ENCODE measurements around the gene ACVRL1. TPM values are rescaled to one million over a fixed set of nuclear protein-coding genes. Genes with fewer than 3 reads are reported as not detected.

The ACVRL1 gene
- total RNA-seq, 1 experiment from 2014 or later, result 0.98 TPM

DNA sequence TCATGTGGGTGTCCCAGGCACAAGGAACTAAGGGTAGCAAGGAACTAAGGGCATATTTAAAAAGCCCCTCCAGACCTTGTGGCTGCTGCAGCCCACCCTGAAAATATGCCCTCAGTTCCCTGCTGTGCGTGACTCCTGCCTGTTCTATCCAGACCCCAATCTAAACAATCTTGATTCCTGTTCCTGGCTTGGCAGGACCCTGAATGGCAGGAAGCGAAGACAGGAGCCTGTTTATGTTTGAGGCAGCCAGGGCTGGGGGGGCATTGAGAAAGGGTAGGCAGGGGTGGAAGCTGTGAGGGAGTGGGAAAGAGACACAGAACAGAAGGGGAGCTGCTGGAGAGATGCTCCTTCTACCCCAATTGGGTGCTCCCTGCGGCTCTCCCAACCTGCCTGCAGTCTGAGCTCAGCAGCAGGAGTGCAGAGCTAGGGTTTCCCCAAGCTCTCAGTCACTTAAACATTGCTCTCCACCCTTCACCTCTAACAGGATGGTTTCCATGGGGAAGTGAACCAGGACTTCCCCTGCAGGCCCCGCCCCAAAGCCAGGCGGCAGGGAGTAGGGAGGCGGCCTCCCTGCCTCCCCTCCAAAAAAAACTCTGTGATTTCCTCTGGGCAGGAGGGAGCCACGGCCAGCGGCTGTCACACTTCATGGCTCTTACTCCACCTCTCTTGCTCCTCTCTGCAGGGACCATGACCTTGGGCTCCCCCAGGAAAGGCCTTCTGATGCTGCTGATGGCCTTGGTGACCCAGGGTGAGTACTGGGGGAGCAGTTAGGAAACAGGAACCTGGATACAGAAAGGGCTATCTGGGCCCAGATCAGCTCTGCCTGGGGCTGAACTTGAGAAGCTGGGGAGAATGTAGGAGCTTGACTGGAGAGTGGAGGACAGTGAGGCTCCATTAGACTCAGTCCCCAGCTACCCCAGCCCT, 4.7 kb downstream of the ACVRL1 start:
- TF ChIP-seq, protein P1, sequence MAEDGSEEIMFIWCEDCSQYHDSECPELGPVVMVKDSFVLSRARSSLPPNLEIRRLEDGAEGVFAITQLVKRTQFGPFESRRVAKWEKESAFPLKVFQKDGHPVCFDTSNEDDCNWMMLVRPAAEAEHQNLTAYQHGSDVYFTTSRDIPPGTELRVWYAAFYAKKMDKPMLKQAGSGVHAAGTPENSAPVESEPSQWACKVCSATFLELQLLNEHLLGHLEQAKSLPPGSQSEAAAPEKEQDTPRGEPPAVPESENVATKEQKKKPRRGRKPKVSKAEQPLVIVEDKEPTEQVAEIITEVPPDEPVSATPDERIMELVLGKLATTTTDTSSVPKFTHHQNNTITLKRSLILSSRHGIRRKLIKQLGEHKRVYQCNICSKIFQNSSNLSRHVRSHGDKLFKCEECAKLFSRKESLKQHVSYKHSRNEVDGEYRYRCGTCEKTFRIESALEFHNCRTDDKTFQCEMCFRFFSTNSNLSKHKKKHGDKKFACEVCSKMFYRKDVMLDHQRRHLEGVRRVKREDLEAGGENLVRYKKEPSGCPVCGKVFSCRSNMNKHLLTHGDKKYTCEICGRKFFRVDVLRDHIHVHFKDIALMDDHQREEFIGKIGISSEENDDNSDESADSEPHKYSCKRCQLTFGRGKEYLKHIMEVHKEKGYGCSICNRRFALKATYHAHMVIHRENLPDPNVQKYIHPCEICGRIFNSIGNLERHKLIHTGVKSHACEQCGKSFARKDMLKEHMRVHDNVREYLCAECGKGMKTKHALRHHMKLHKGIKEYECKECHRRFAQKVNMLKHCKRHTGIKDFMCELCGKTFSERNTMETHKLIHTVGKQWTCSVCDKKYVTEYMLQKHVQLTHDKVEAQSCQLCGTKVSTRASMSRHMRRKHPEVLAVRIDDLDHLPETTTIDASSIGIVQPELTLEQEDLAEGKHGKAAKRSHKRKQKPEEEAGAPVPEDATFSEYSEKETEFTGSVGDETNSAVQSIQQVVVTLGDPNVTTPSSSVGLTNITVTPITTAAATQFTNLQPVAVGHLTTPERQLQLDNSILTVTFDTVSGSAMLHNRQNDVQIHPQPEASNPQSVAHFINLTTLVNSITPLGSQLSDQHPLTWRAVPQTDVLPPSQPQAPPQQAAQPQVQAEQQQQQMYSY (CRISPR knock-in tag; IDR thresholded peaks at IDR 0.05), result peak; percentile 77
- TF ChIP-seq, protein P2, sequence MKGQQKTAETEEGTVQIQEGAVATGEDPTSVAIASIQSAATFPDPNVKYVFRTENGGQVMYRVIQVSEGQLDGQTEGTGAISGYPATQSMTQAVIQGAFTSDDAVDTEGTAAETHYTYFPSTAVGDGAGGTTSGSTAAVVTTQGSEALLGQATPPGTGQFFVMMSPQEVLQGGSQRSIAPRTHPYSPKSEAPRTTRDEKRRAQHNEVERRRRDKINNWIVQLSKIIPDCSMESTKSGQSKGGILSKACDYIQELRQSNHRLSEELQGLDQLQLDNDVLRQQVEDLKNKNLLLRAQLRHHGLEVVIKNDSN (CRISPR knock-in tag; IDR thresholded peaks at IDR 0.05), result no peak
- TF ChIP-seq ZNF219 (CRISPR knock-in tag; IDR thresholded peaks at IDR 0.05; ENCODE audit: borderline replicate concordance), result no peak
- CTCF ChIA-PET, result interaction anchor here (0.9 to 5.5 kb wide), 24 partner anchors 7 to 157 kb away, joined by 3 to 143 read pairs (median 6); partner anchors contain the start of genes ANKRD33 and ATG101
- peaks cover 35% of the 10 kb centered on the region for H3K27me3 Mint-ChIP-seq (ENCODE audit: low read depth)
- no peak for DNase-seq (ENCODE audit: low spot score)
- H3K4me1 Mint-ChIP-seq, result peaks cover 18% of the 10 kb centered on the region
- no peaks in the 10 kb centered on the region for H3K9me3 Mint-ChIP-seq
- POLR2A ChIA-PET, result no interaction called here
- no peak overlapping the region for H3K4me3 Mint-ChIP-seq
- no peak overlapping the region for H3K27ac Mint-ChIP-seq
- H3K36me3 Mint-ChIP-seq, result no peaks in the 10 kb centered on the region
- ATAC-seq, result peak; percentile 31

DNA sequence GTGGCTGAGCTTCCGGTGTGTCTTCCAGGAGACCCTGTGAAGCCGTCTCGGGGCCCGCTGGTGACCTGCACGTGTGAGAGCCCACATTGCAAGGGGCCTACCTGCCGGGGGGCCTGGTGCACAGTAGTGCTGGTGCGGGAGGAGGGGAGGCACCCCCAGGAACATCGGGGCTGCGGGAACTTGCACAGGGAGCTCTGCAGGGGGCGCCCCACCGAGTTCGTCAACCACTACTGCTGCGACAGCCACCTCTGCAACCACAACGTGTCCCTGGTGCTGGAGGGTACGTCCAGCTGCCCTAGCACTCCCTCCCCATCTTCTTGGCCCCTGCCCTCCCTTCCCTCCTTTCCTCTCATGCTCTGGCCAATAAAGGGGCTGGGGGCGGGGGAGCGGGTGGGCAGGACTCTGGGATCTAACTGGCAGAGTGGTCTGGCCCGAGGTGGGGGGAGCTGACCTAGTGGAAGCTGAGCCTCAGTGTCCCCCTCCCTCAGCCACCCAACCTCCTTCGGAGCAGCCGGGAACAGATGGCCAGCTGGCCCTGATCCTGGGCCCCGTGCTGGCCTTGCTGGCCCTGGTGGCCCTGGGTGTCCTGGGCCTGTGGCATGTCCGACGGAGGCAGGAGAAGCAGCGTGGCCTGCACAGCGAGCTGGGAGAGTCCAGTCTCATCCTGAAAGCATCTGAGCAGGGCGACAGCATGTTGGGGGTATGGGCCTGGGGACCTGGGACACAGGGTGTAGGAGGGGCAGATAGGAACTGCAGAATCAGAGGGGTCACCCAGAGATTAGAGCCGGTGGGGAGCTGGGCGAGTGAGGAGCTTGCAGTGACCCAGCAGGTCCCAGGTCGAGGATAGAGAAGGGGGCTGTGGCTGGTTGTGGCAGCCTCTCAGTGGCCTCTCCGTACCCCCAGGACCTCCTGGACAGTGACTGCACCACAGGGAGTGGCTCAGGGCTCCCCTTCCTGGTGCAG, 6.0 kb downstream of the ACVRL1 start:
- H3K27me3 Mint-ChIP-seq (ENCODE audit: low read depth), result peaks cover 27% of the 10 kb centered on the region
- H3K36me3 Mint-ChIP-seq, result no peaks in the 10 kb centered on the region
- peak; percentile 71 for DNase-seq (ENCODE audit: low spot score)
- no peak overlapping the region for H3K27ac Mint-ChIP-seq
- ChIA-PET CTCF (interaction anchor here (0.6 to 5.5 kb wide), 51 partner anchors 9 to 523 kb away, joined by 3 to 143 read pairs (median 4); partner anchors contain the start of genes ACVR1B, ANKRD33, ATG101 and SMIM41), POLR2A (interaction anchor here (1.0 kb wide), 1 partner anchor 19 kb away, joined by 3 read pairs; no protein-coding TSS in a partner anchor)
- H3K9me3 Mint-ChIP-seq, result no peaks in the 10 kb centered on the region
- H3K4me3 Mint-ChIP-seq, result no peak overlapping the region
- ATAC-seq, result peak; percentile 62
- H3K4me1 Mint-ChIP-seq, result peaks cover 18% of the 10 kb centered on the region
- TF ChIP-seq, protein P3, sequence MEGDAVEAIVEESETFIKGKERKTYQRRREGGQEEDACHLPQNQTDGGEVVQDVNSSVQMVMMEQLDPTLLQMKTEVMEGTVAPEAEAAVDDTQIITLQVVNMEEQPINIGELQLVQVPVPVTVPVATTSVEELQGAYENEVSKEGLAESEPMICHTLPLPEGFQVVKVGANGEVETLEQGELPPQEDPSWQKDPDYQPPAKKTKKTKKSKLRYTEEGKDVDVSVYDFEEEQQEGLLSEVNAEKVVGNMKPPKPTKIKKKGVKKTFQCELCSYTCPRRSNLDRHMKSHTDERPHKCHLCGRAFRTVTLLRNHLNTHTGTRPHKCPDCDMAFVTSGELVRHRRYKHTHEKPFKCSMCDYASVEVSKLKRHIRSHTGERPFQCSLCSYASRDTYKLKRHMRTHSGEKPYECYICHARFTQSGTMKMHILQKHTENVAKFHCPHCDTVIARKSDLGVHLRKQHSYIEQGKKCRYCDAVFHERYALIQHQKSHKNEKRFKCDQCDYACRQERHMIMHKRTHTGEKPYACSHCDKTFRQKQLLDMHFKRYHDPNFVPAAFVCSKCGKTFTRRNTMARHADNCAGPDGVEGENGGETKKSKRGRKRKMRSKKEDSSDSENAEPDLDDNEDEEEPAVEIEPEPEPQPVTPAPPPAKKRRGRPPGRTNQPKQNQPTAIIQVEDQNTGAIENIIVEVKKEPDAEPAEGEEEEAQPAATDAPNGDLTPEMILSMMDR (IDR thresholded peaks at IDR 0.05), result peak; percentile 48; the same call in 1 of the 2 replicates
- TF ChIP-seq ELF4 (CRISPR knock-in tag; IDR thresholded peaks at IDR 0.05; ENCODE audit: low read depth), result no peak

DNA sequence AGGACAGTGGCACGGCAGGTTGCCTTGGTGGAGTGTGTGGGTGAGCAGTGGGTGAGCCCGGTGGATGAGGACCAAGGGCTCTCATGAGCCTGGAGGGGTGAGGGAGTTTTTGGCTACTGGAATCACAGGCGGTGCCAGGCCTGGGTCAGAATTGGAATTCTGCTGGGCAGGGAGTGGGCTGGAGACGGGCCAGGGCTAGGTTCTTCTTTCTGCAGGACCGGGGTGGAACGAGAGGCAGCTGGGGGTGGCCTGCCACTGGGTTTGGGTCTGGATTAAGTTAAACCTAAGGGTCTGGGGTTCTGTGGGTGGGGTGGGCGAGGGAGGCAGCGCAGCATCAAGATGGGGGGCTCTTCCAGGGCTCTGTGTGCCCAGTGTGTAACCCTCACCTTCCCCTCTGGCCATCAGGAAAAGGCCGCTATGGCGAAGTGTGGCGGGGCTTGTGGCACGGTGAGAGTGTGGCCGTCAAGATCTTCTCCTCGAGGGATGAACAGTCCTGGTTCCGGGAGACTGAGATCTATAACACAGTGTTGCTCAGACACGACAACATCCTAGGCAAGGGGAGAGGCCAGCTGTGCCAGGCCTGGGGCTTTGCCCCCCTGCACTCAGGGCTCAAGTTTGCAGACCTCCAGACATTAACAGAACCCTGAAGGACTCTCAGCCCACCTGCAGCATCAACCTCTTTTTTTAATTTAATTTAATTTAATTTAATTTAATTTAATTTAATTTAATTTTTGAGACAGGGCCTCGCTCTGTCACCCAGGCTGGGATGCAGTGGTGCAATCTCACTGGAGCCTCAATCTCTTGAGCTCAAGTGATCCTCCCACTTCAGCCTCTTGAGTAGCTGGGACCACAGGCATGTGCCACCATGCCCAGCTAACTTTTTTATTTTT, 7.0 kb downstream of the ACVRL1 start:
- ChIA-PET POLR2A (no interaction called here), CTCF (interaction anchor here (0.7 to 5.5 kb wide), 30 partner anchors 8 to 118 kb away, joined by 3 to 143 read pairs (median 8); partner anchors contain the start of genes ACVR1B and ANKRD33)
- Mint-ChIP-seq H3K4me1 (peaks cover 18% of the 10 kb centered on the region), H3K4me3 (no peak overlapping the region), H3K27ac (no peak overlapping the region), H3K36me3 (no peaks in the 10 kb centered on the region), H3K9me3 (no peaks in the 10 kb centered on the region), H3K27me3 (ENCODE audit: low read depth) (peaks cover 18% of the 10 kb centered on the region)
- DNase-seq (ENCODE audit: low spot score) (no peak), ATAC-seq (no peak)
- TF ChIP-seq ZNF263 (CRISPR knock-in tag; IDR thresholded peaks at IDR 0.05; ENCODE audit: low read depth), result no peak
- TF ChIP-seq SMAD4 (CRISPR knock-in tag; IDR thresholded peaks at IDR 0.05), result no peak
- TF ChIP-seq TP53 (CRISPR knock-in tag; IDR thresholded peaks at IDR 0.05), result no peak
- TF ChIP-seq, protein P2 (CRISPR knock-in tag; IDR thresholded peaks at IDR 0.05), result no peak
- TF ChIP-seq HMGA2 (CRISPR knock-in tag; IDR thresholded peaks at IDR 0.05), result peak; percentile 82

Data from WTC11 (cell line).